Measurements from ENCODE around the gene FMN2. TPM values are rescaled to one million over a fixed set of nuclear protein-coding genes. Genes with fewer than 3 reads are reported as not detected.

FMN2 gene
- total and polyA plus RNA-seq, 2 experiments from 2014 or later: 0.97 TPM; not detected in 1

- no peaks in the 10 kb centered on the region for H3K9me3 ChIP-seq (ENCODE audit: low read depth)
- DNase-seq (ENCODE audit: low spot score): no peak
- 93% methylated on average over 5 of the region's 5 CpGs for WGBS (ENCODE audit: low lambda C conversion rate, missing lambda C conversion rate)
- no peak overlapping the region for H3K4me2 ChIP-seq
- TF ChIP-seq CTCF (IDR thresholded peaks at IDR 0.05; ENCODE audit: poor library complexity) (no peak), EZH2 (IDR thresholded peaks at IDR 0.05; ENCODE audit: borderline replicate concordance) (no peak), EZH2phosphoT487 (IDR thresholded peaks at IDR 0.05; ENCODE audit: low read depth, severe bottlenecking, unreplicated experiment) (no peak)
- H3K4me1 ChIP-seq (ENCODE audit: insufficient read depth): no peaks in the 10 kb centered on the region
- no peaks in the 10 kb centered on the region for H3K27me3 ChIP-seq
- no peaks in the 10 kb centered on the region for H4K20me1 ChIP-seq (ENCODE audit: insufficient read depth, poor library complexity, severe bottlenecking)
- H3K9me2 ChIP-seq (replicated peaks; ENCODE audit: insufficient read depth): no peaks in the 10 kb centered on the region
- H2AFZ ChIP-seq: no peak overlapping the region
- H3K36me3 ChIP-seq (replicated peaks; ENCODE audit: insufficient read depth, low read depth): no peaks in the 10 kb centered on the region
- H3K4me3 ChIP-seq: no peak overlapping the region
- H3K79me2 ChIP-seq: no peaks in the 10 kb centered on the region
- H3K27ac ChIP-seq: no peak overlapping the region
These were observed 120.9 kb downstream of the FMN2 start for GRCh38 chr1:240212556-240212955.

GRCh38 chr1:240217403-240217802 lies 125.7 kb downstream of the FMN2 start:
- no peaks in the 10 kb centered on the region for H3K36me3 ChIP-seq (replicated peaks; ENCODE audit: insufficient read depth, low read depth)
- no peaks in the 10 kb centered on the region for H3K79me2 ChIP-seq
- no peaks in the 10 kb centered on the region for H3K9me2 ChIP-seq (replicated peaks; ENCODE audit: insufficient read depth)
- no peak for TF ChIP-seq CTCF (IDR thresholded peaks at IDR 0.05; ENCODE audit: poor library complexity)
- no peak for TF ChIP-seq EZH2 (IDR thresholded peaks at IDR 0.05; ENCODE audit: borderline replicate concordance)
- TF ChIP-seq EZH2phosphoT487 (IDR thresholded peaks at IDR 0.05; ENCODE audit: low read depth, severe bottlenecking, unreplicated experiment): no peak
- H4K20me1 ChIP-seq (ENCODE audit: insufficient read depth, poor library complexity, severe bottlenecking): no peaks in the 10 kb centered on the region
- no peaks in the 10 kb centered on the region for H3K4me1 ChIP-seq (ENCODE audit: insufficient read depth)
- H3K4me3 ChIP-seq: no peak overlapping the region
- no peak overlapping the region for H2AFZ ChIP-seq
- H3K4me2 ChIP-seq: no peak overlapping the region
- no peaks in the 10 kb centered on the region for H3K27me3 ChIP-seq
- no peak for DNase-seq (ENCODE audit: low spot score)
- H3K9me3 ChIP-seq (ENCODE audit: low read depth): no peaks in the 10 kb centered on the region
- H3K27ac ChIP-seq: no peak overlapping the region

- Histone ChIP-seq H3K9me3 (ENCODE audit: low read depth) (no peaks in the 10 kb centered on the region), H3K9me2 (replicated peaks; ENCODE audit: insufficient read depth) (no peaks in the 10 kb centered on the region), H3K79me2 (no peaks in the 10 kb centered on the region), H4K20me1 (ENCODE audit: insufficient read depth, poor library complexity, severe bottlenecking) (no peaks in the 10 kb centered on the region), H2AFZ (no peak overlapping the region), H3K4me3 (no peak overlapping the region), H3K27me3 (no peaks in the 10 kb centered on the region), H3K4me2 (no peak overlapping the region), H3K4me1 (ENCODE audit: insufficient read depth) (no peaks in the 10 kb centered on the region), H3K27ac (no peak overlapping the region), H3K36me3 (replicated peaks; ENCODE audit: insufficient read depth, low read depth) (no peaks in the 10 kb centered on the region)
- no peak for DNase-seq (ENCODE audit: low spot score)
- TF ChIP-seq EZH2 (IDR thresholded peaks at IDR 0.05; ENCODE audit: borderline replicate concordance) (no peak), EZH2phosphoT487 (IDR thresholded peaks at IDR 0.05; ENCODE audit: low read depth, severe bottlenecking, unreplicated experiment) (no peak), CTCF (IDR thresholded peaks at IDR 0.05; ENCODE audit: poor library complexity) (no peak)
- WGBS (ENCODE audit: low lambda C conversion rate, missing lambda C conversion rate): 79% methylated on average over 6 of the region's 6 CpGs
These were observed 127.4 kb downstream of the FMN2 start for GRCh38 chr1:240219104-240219503.

- no peak overlapping the region for H2AFZ ChIP-seq
- no peaks in the 10 kb centered on the region for H3K9me2 ChIP-seq (replicated peaks; ENCODE audit: insufficient read depth)
- no peaks in the 10 kb centered on the region for H3K4me1 ChIP-seq (ENCODE audit: insufficient read depth)
- no peaks in the 10 kb centered on the region for H3K27me3 ChIP-seq
- no peaks in the 10 kb centered on the region for H3K9me3 ChIP-seq (ENCODE audit: low read depth)
- no peaks in the 10 kb centered on the region for H4K20me1 ChIP-seq (ENCODE audit: insufficient read depth, poor library complexity, severe bottlenecking)
- no peak for DNase-seq (ENCODE audit: low spot score)
- TF ChIP-seq CTCF (IDR thresholded peaks at IDR 0.05; ENCODE audit: poor library complexity) (no peak), EZH2 (IDR thresholded peaks at IDR 0.05; ENCODE audit: borderline replicate concordance) (no peak), EZH2phosphoT487 (IDR thresholded peaks at IDR 0.05; ENCODE audit: low read depth, severe bottlenecking, unreplicated experiment) (no peak)
- no peaks in the 10 kb centered on the region for H3K36me3 ChIP-seq (replicated peaks; ENCODE audit: insufficient read depth, low read depth)
- H3K79me2 ChIP-seq: no peaks in the 10 kb centered on the region
- H3K4me2 ChIP-seq: no peak overlapping the region
- WGBS (ENCODE audit: low lambda C conversion rate, missing lambda C conversion rate): 82% methylated on average over 1 of the region's 1 CpG
- no peak overlapping the region for H3K27ac ChIP-seq
- no peak overlapping the region for H3K4me3 ChIP-seq
These were observed 134.4 kb downstream of the FMN2 start for GRCh38 chr1:240226102-240226501.
